Esophagus squamous epithelium (tissue), 5 donors: ENCODE data around the gene SLC35F4. TPM values are rescaled to one million over a fixed set of nuclear protein-coding genes. Genes with fewer than 3 reads are reported as not detected.

ENCODE experiments used
- DNase-seq: peaks from one replicate; lab custom pipeline; 2025; lab: John Stamatoyannopoulos, UW
- H3K27ac ChIP-seq, 4 donors: fragments of 200-600 bp; sonication (generic); one replicate each; pipeline ENCODE4 v1.5.1; 2016 to 2019; ENCODE audit warnings: mild to moderate bottlenecking in 1 of 4
- H3K27me3 ChIP-seq, 4 donors: fragments of 200-600 bp; sonication (generic); 1 replicate in 3 of 4; 2 replicates in 1 of 4; pipeline versions ENCODE4 v1.5.1 to v1.6.0; 2017 to 2021; ENCODE audit warnings: antibody characterized with exemption in 1 of 4
- H3K36me3 ChIP-seq, 3 donors: fragments of 200-600 bp; sonication (generic); one replicate each; pipeline ENCODE4 v1.5.1; 2016 to 2019
- H3K4me1 ChIP-seq, 3 donors: fragments of 200-600 bp; sonication (generic); one replicate each; pipeline ENCODE4 v1.5.1; 2017 to 2019
- H3K4me3 ChIP-seq, 4 donors: fragments of 200-600 bp; sonication (generic); 1 replicate in 3 of 4; 2 replicates in 1 of 4; pipeline ENCODE4 v1.5.1; 2016 to 2019; ENCODE audit warnings: mild to moderate bottlenecking in 2 of 4, moderate library complexity in 1 of 4
- H3K9me3 ChIP-seq, 3 donors: fragments of 200-600 bp; sonication (generic); one replicate each; pipeline ENCODE4 v1.5.1; 2016 to 2019
- CTCF ChIP-seq, 6 experiments: fragments of 450-650 bp in 4 of 6; fragments of 200-600 bp in 2 of 6; sonication (generic) in 2 of 6; IDR thresholded peaks; one replicate each; pipeline ENCODE4 v1.5.1; 2016 to 2019; ENCODE audit warnings: antibody characterized with exemption in 6 of 6, mild to moderate bottlenecking in 4 of 6, moderate library complexity in 4 of 6
- POLR2A ChIP-seq, 4 donors: fragments of 450-650 bp; IDR thresholded peaks; one replicate each; pipeline ENCODE4 v1.6.1; 2017; ENCODE audit warnings: antibody characterized with exemption in 4 of 4, mild to moderate bottlenecking in 4 of 4, moderate library complexity in 3 of 4
- WGBS, 2 donors: methylation state at CpG; one replicate each; pipeline ENCODE4 v1.1.5; 2018; 5-methylcytosine and 5-hydroxymethylcytosine counted together
- intact Hi-C: fragments of 100-400 bp; cut with DNase I; formaldehyde crosslinking; loops from one replicate; pipeline ENCODE4 v1.15.0; 2022
- total RNA-seq, 4 donors: library from RNA; depleted of rRNA; stranded (reverse); fragments of >200 nt; gene quantifications; one replicate each; pipeline ENCODE4 v1.1.0, GENCODE V29; 2016
- donor health status: DM: yes; HTN: yes; CAD: no.

SLC35F4 gene
- total RNA-seq, 4 donors from 2014 or later = not detected

GRCh38 chr14:57814726-57815125 lies 51.2 kb downstream of the SLC35F4 start:
- H3K36me3 ChIP-seq = no peaks in the 10 kb centered on the region
- no peaks in the 10 kb centered on the region for H3K27me3 ChIP-seq
- no peak overlapping the region for H3K27ac ChIP-seq
- H3K4me3 ChIP-seq = no peak overlapping the region
- no peaks in the 10 kb centered on the region for H3K4me1 ChIP-seq
- WGBS, 2 donors = 71 to 73% methylated on average over 4 of the region's 4 CpGs
- no peak for TF ChIP-seq CTCF (IDR thresholded peaks at IDR 0.05)
- no peak for TF ChIP-seq POLR2A (IDR thresholded peaks at IDR 0.05)
- no peak for DNase-seq
- H3K9me3 ChIP-seq = no peaks in the 10 kb centered on the region
- intact Hi-C loops = no loop called here

GRCh38 chr14:57812741-57813140 lies 53.2 kb downstream of the SLC35F4 start:
- no peak for DNase-seq
- H3K27ac ChIP-seq = no peak overlapping the region
- no peak overlapping the region for H3K4me3 ChIP-seq
- H3K9me3 ChIP-seq = no peaks in the 10 kb centered on the region
- H3K27me3 ChIP-seq = no peaks in the 10 kb centered on the region
- TF ChIP-seq POLR2A (IDR thresholded peaks at IDR 0.05) (no peak), CTCF (IDR thresholded peaks at IDR 0.05) (no peak)
- 72 to 78% methylated on average over 2 of the region's 2 CpGs for WGBS, 2 donors
- H3K4me1 ChIP-seq = no peaks in the 10 kb centered on the region
- intact Hi-C loops = no loop called here
- no peaks in the 10 kb centered on the region for H3K36me3 ChIP-seq

- 66 to 90% methylated on average over 2 of the region's 2 CpGs for WGBS, 2 donors
- TF ChIP-seq POLR2A (IDR thresholded peaks at IDR 0.05) (no peak), CTCF (IDR thresholded peaks at IDR 0.05) (no peak)
- no peak for DNase-seq
- H3K4me1 ChIP-seq = no peaks in the 10 kb centered on the region
- no peak overlapping the region for H3K27ac ChIP-seq
- intact Hi-C loops = no loop called here
- no peaks in the 10 kb centered on the region for H3K36me3 ChIP-seq
- no peaks in the 10 kb centered on the region for H3K27me3 ChIP-seq
- no peaks in the 10 kb centered on the region for H3K9me3 ChIP-seq
- no peak overlapping the region for H3K4me3 ChIP-seq
Observed at GRCh38 chr14:57811998-57812546, 53.8 kb downstream of the SLC35F4 start.

GRCh38 chr14:57809808-57810207 lies 56.1 kb downstream of the SLC35F4 start:
- Histone ChIP-seq H3K27me3 (no peaks in the 10 kb centered on the region), H3K4me3 (no peak overlapping the region), H3K4me1 (no peaks in the 10 kb centered on the region), H3K9me3 (no peaks in the 10 kb centered on the region), H3K36me3 (no peaks in the 10 kb centered on the region), H3K27ac (no peak overlapping the region)
- no peak for DNase-seq
- 19 to 29% methylated on average over 1 of the region's 1 CpG for WGBS, 2 donors
- TF ChIP-seq CTCF (IDR thresholded peaks at IDR 0.05) (no peak), POLR2A (IDR thresholded peaks at IDR 0.05) (no peak)
- intact Hi-C loops = no loop called here

GRCh38 chr14:57797160-57797559 lies 68.7 kb downstream of the SLC35F4 start:
- H3K27ac ChIP-seq = no peak overlapping the region
- no peak for TF ChIP-seq POLR2A (IDR thresholded peaks at IDR 0.05)
- no peak for TF ChIP-seq CTCF (IDR thresholded peaks at IDR 0.05)
- H3K36me3 ChIP-seq = no peaks in the 10 kb centered on the region
- H3K27me3 ChIP-seq = no peaks in the 10 kb centered on the region
- DNase-seq = no peak
- H3K9me3 ChIP-seq = no peaks in the 10 kb centered on the region
- H3K4me3 ChIP-seq = no peak overlapping the region
- WGBS, 2 donors = 63 to 96% methylated on average over 2 of the region's 2 CpGs
- no peaks in the 10 kb centered on the region for H3K4me1 ChIP-seq
- intact Hi-C loops = no loop called here
